ENCODE data around the gene IRAG1. TPM values are rescaled to one million over a fixed set of nuclear protein-coding genes. Genes with fewer than 3 reads are reported as not detected.
A peak's percentile ranks its signal among the peaks of the same experiment; 100 is the strongest.

IRAG1 gene, protein sequence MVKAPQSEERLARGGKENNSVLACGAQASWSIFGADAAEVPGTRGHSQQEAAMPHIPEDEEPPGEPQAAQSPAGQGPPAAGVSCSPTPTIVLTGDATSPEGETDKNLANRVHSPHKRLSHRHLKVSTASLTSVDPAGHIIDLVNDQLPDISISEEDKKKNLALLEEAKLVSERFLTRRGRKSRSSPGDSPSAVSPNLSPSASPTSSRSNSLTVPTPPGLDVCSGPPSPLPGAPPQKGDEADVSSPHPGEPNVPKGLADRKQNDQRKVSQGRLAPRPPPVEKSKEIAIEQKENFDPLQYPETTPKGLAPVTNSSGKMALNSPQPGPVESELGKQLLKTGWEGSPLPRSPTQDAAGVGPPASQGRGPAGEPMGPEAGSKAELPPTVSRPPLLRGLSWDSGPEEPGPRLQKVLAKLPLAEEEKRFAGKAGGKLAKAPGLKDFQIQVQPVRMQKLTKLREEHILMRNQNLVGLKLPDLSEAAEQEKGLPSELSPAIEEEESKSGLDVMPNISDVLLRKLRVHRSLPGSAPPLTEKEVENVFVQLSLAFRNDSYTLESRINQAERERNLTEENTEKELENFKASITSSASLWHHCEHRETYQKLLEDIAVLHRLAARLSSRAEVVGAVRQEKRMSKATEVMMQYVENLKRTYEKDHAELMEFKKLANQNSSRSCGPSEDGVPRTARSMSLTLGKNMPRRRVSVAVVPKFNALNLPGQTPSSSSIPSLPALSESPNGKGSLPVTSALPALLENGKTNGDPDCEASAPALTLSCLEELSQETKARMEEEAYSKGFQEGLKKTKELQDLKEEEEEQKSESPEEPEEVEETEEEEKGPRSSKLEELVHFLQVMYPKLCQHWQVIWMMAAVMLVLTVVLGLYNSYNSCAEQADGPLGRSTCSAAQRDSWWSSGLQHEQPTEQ
- total RNA-seq (4.1 TPM), polyA plus RNA-seq (ENCODE audit: insufficient read depth in 1 of 8, insufficient read length in 8 of 8, low replicate concordance in 1 of 8) (1 to 10 TPM; 3.0 to 6.8 (median 4.1) TPM)
- long read RNA-seq, donor 1, result 0 reads
- long read RNA-seq, donor 2, result 0 reads
- long read RNA-seq, donor 3, result 0 reads
- long read RNA-seq, donor 4, result 0 reads
- long read RNA-seq, donor 5, partial matches to known transcripts, result 6 of 6 reads
- long read RNA-seq, donor 5, other reads (novel, unspliced or antisense), result 0 of 6 reads
- long read RNA-seq, donor 6, result 0 reads
- long read RNA-seq, donor 7, result 0 reads
- long read RNA-seq, donor 8, result 0 reads
- long read RNA-seq, donor 9, result 0 reads
- long read RNA-seq, donor 10, result 0 reads
- long read RNA-seq, donor 11, result 0 reads

DNA sequence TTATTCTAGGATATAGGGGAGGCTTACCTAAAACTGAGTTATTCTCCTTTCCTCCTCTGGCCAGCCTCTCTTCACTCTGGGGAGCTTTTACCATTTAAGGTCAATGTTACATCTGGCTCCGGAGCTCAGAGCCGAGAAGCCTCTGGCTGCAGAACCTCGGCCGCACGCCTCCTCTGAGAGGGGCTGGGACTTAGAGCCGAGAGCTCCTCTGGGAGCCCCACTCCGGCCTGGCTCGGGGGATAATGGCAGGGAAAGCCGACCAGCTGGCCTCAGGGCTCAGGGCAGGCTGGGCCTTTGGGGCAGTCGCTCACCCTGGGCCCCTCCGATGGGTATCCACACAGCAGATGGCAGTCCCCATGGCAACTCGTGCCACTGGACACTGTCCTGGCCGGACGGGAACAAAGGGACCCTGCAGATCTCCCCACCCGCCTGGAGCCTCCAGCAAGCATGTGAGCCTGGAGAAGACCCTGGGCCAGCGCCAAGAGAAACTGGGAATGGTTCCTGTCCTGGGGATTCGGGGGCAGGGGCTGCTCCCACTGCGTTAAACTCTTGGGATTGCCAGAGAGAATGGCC, at the start of gene IRAG1:
Gene IRAG1 (minus strand): TSS at position 247 of the 573 bp plus-strand sequence. CDS start 153 bp downstream, at position 94.
- Histone ChIP-seq H3K27me3 (ENCODE audit: control insufficient read depth, insufficient read depth, low read length) (no peaks in the 10 kb centered on the region), H3K4me1 (ENCODE audit: control insufficient read depth, insufficient read depth, low read length) (peaks cover 26% of the 10 kb centered on the region), H3K9me3 (replicated peaks; ENCODE audit: control insufficient read depth, low read depth, low read length) (no peaks in the 10 kb centered on the region), H3K36me3 (ENCODE audit: control insufficient read depth, insufficient read depth, low read length) (no peaks in the 10 kb centered on the region), H3K27ac (ENCODE audit: low read length) (peak within 1 kb of the TSS; percentile 57), H3K4me3 (ENCODE audit: low read length) (peak within 1 kb of the TSS; percentile 18)
- 14% methylated on average over 18 of the region's 18 CpGs for WGBS (ENCODE audit: insufficient coverage)
- DNase-seq, result peak; percentile 82

GRCh38 chr11:10742460-10743208, 49.1 kb upstream of the IRAG1 start:
- H3K4me3 ChIP-seq (ENCODE audit: low read length), result no peak overlapping the region
- H3K27ac ChIP-seq (ENCODE audit: low read length), result no peak overlapping the region
- no peaks in the 10 kb centered on the region for H3K27me3 ChIP-seq (ENCODE audit: control insufficient read depth, insufficient read depth, low read length)
- no peaks in the 10 kb centered on the region for H3K36me3 ChIP-seq (ENCODE audit: control insufficient read depth, insufficient read depth, low read length)
- 80% methylated on average over 2 of the region's 9 CpGs for WGBS (ENCODE audit: insufficient coverage)
- H3K9me3 ChIP-seq (replicated peaks; ENCODE audit: control insufficient read depth, low read depth, low read length), result no peaks in the 10 kb centered on the region
- no peaks in the 10 kb centered on the region for H3K4me1 ChIP-seq (ENCODE audit: control insufficient read depth, insufficient read depth, low read length)
- no peak for DNase-seq

DNA sequence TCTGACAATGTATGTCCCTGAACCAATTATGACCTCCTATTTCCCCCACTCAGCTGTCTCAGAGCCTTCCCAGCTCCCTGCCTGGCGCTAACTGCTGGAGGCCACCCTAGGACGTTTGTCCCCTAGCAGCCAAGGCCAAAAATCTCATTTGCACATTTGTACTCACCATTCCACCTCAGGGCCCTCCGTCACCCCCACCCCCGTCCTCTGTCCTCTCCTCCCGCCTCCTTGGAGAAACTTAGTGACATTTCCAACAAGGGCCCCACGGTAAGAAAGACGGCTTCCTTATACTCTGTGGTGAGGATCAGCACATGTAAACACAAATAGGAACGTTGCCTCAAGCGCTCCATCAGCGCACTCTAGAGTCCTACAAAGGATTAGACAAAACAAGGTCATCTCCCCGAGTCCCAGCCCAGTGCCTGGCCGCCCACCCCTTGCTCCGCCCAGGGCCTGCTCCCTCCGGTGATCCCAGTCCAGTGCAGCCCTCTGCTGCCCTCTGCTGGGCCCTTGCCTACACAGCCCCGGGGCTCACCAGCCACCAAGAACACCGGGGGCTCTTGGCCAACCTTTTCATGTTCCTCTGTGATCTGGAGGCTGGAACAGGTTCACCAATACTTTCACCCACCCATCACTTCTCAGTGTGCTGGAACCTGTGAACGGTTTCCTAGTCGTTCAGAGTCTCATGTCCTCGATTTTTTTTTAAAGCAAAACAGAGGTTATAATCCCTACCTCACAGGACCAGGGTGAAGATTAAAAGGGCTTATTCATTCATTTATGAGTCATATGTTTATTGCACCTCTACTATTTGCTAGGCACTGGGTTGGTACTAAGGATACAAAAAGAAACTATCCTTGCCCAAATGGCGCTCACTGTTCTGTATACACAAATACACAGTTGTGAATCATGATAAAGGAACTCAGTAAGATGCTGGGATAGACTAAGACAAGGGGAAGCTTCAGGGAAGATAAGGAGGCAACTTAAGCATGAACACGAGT, 42.2 kb upstream of the IRAG1 start:
- H3K9me3 ChIP-seq (replicated peaks; ENCODE audit: control insufficient read depth, low read depth, low read length), result no peaks in the 10 kb centered on the region
- H3K4me3 ChIP-seq (ENCODE audit: low read length), result peak overlapping the region; percentile 29
- no peaks in the 10 kb centered on the region for H3K27me3 ChIP-seq (ENCODE audit: control insufficient read depth, insufficient read depth, low read length)
- peaks cover 5% of the 10 kb centered on the region for H3K4me1 ChIP-seq (ENCODE audit: control insufficient read depth, insufficient read depth, low read length)
- 2% methylated on average over 16 of the region's 21 CpGs for WGBS (ENCODE audit: insufficient coverage)
- DNase-seq, result peak; percentile 97
- no peaks in the 10 kb centered on the region for H3K36me3 ChIP-seq (ENCODE audit: control insufficient read depth, insufficient read depth, low read length)
- H3K27ac ChIP-seq (ENCODE audit: low read length), result peak overlapping the region; percentile 75

DNA sequence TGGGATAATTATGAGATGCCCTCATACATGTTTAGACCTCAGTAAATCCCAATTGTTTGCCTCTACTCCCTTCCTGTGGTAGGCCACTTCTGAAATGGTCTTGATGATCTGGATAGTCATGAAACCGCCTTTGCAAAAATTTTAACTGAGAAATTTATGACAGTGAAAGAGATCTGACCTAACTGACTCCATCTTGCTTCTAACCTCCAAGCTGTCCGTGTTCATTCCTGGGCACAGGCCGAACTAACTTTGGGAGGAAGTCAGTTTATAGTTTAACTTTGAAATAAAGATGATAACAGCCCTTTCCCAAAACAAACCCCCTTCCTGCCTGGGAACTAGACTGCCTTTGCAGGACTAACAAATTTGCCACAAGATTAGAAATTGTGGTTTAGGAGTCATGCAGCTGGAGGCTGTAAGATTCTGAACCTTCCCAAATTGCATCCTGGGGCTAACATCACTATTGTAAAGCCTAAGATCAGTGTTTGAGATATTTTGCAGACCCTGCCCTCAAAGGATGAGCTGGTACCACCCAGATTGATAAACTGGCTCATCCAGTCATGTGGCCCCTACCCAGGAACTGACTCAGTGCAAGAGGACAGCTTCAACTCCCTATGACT, 37.6 kb upstream of the IRAG1 start:
- peaks cover 7% of the 10 kb centered on the region for H3K4me1 ChIP-seq (ENCODE audit: control insufficient read depth, insufficient read depth, low read length)
- no peak overlapping the region for H3K4me3 ChIP-seq (ENCODE audit: low read length)
- H3K9me3 ChIP-seq (replicated peaks; ENCODE audit: control insufficient read depth, low read depth, low read length), result no peaks in the 10 kb centered on the region
- DNase-seq, result no peak
- no peaks in the 10 kb centered on the region for H3K36me3 ChIP-seq (ENCODE audit: control insufficient read depth, insufficient read depth, low read length)
- H3K27me3 ChIP-seq (ENCODE audit: control insufficient read depth, insufficient read depth, low read length), result peaks cover 2% of the 10 kb centered on the region
- no peak overlapping the region for H3K27ac ChIP-seq (ENCODE audit: low read length)
- WGBS (ENCODE audit: insufficient coverage), result no CpG with 5 or more reads among the region's 3 CpGs

DNA sequence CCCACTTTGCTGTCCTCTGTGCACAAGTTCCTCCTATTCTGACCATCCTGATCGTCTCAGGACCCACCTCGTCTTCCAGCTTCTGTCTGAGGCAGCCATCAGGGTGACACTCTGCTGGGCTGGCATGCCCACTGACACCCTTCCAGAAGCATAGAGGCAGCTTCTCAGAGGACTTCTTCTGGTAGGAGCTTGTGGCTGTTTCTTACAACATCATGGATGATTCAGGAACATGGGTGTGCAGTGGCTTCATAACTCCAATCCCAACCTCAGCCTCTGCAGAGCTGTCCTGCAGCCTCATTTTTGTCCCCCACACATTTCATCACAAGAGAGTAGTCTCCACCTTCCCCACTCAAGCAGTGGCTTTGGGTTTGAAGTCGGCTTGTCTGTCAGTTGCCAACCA, 36.6 kb upstream of the IRAG1 start:
- Histone ChIP-seq H3K27me3 (ENCODE audit: control insufficient read depth, insufficient read depth, low read length) (peaks cover 2% of the 10 kb centered on the region), H3K4me1 (ENCODE audit: control insufficient read depth, insufficient read depth, low read length) (peaks cover 2% of the 10 kb centered on the region), H3K9me3 (replicated peaks; ENCODE audit: control insufficient read depth, low read depth, low read length) (no peaks in the 10 kb centered on the region), H3K36me3 (ENCODE audit: control insufficient read depth, insufficient read depth, low read length) (no peaks in the 10 kb centered on the region), H3K27ac (ENCODE audit: low read length) (no peak overlapping the region), H3K4me3 (ENCODE audit: low read length) (no peak overlapping the region)
- 87% methylated on average over 3 of the region's 3 CpGs for WGBS (ENCODE audit: insufficient coverage)
- no peak for DNase-seq

- WGBS (ENCODE audit: insufficient coverage), result 8% methylated on average over 13 of the region's 20 CpGs
- no peak for DNase-seq
- Histone ChIP-seq H3K36me3 (ENCODE audit: control insufficient read depth, insufficient read depth, low read length) (no peaks in the 10 kb centered on the region), H3K9me3 (replicated peaks; ENCODE audit: control insufficient read depth, low read depth, low read length) (no peaks in the 10 kb centered on the region), H3K27me3 (ENCODE audit: control insufficient read depth, insufficient read depth, low read length) (peaks cover 2% of the 10 kb centered on the region), H3K4me1 (ENCODE audit: control insufficient read depth, insufficient read depth, low read length) (peaks cover 2% of the 10 kb centered on the region), H3K4me3 (ENCODE audit: low read length) (peak overlapping the region; percentile 16), H3K27ac (ENCODE audit: low read length) (no peak overlapping the region)
Observed at GRCh38 chr11:10728789-10729472, 35.4 kb upstream of the IRAG1 start.

DNA sequence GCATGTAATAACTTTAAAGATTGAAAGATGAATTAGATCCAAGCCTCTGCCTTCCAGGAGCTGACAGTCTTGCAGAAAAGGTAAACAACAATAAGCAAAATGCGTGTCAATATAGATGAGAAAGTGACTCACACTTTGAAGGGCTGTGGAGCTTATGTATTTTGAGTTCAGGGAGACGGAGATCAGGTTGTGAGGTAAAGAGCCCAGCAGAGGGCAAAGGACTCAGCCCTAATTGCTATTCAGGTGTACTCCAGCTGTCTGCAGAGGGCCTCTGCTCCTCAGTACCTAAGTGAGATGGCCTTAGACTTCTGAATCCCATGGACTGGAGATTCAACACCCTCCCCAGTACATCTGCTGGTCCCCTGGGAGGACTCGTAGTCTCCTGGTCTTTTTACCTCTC, 34.6 kb upstream of the IRAG1 start:
- Histone ChIP-seq H3K36me3 (ENCODE audit: control insufficient read depth, insufficient read depth, low read length) (no peaks in the 10 kb centered on the region), H3K27ac (ENCODE audit: low read length) (no peak overlapping the region), H3K4me1 (ENCODE audit: control insufficient read depth, insufficient read depth, low read length) (peaks cover 2% of the 10 kb centered on the region), H3K27me3 (ENCODE audit: control insufficient read depth, insufficient read depth, low read length) (peaks cover 2% of the 10 kb centered on the region), H3K4me3 (ENCODE audit: low read length) (no peak overlapping the region), H3K9me3 (replicated peaks; ENCODE audit: control insufficient read depth, low read depth, low read length) (no peaks in the 10 kb centered on the region)
- WGBS (ENCODE audit: insufficient coverage), result 71% methylated on average over 1 of the region's 3 CpGs
- no peak for DNase-seq
